SU-DHL-6 (cell line): ENCODE data around the gene ATG10.

Experiments used
- EZH2phosphoT487 ChIP-seq: fragments of 200-600 bp; sonication (generic), shearing (Covaris generic); conservative IDR thresholded peaks from 2 replicates; pipeline ENCODE4 v1.6.1; 2018; ENCODE audit warnings: mild to moderate bottlenecking, antibody characterized with exemption, low read length, moderate library complexity, mixed read lengths
- TF ChIP-seq, protein P1 (sequence below): fragments of 200-600 bp; sonication (generic); IDR thresholded peaks from one replicate; pipeline ENCODE4 v1.5.1; 2017; ENCODE audit warnings: antibody characterized with exemption, mild to moderate bottlenecking, low read length, moderate library complexity; ENCODE audit not compliant: insufficient read depth, poor library complexity, severe bottlenecking

- TF ChIP-seq, protein P1, sequence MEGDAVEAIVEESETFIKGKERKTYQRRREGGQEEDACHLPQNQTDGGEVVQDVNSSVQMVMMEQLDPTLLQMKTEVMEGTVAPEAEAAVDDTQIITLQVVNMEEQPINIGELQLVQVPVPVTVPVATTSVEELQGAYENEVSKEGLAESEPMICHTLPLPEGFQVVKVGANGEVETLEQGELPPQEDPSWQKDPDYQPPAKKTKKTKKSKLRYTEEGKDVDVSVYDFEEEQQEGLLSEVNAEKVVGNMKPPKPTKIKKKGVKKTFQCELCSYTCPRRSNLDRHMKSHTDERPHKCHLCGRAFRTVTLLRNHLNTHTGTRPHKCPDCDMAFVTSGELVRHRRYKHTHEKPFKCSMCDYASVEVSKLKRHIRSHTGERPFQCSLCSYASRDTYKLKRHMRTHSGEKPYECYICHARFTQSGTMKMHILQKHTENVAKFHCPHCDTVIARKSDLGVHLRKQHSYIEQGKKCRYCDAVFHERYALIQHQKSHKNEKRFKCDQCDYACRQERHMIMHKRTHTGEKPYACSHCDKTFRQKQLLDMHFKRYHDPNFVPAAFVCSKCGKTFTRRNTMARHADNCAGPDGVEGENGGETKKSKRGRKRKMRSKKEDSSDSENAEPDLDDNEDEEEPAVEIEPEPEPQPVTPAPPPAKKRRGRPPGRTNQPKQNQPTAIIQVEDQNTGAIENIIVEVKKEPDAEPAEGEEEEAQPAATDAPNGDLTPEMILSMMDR: no peak
- no peak for TF ChIP-seq EZH2phosphoT487
Measured at GRCh38 chr5:82208371-82208770, 236.5 kb downstream of the ATG10 start.
